ENCODE measurements around the gene PFDN6. TPM values are rescaled to one million over a fixed set of nuclear protein-coding genes. Genes with fewer than 3 reads are reported as not detected.

The PFDN6 gene
- total and polyA plus RNA-seq, 9 of the 15 experiments (the other 6 are each of a cell fraction or from before 2014, with no cell fraction given) = 6.8 to 475 (median 216) TPM

DNA sequence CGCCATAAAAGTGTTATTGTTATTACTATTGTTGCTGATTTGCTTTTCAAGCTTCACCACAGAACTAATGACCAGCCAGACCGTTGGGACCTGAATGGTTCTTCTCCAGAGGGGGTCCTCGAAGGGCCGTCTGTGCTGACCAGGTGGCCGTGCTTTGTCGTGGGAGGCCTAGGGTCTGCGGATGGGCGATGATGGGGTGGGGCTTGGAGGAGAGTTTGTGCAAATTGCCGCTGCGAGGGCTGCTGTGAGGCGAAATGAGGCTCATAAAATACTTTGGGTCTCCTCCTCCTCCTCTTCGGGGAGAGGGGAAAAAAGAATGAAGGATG, 34.2 kb downstream of the PFDN6 start (continued):
- peak; percentile 24 for TF ChIP-seq RBM39 (optimal IDR thresholded peaks at IDR 0.05; ENCODE audit: low read depth, low read length)
- TF ChIP-seq DNMT1 (IDR thresholded peaks at IDR 0.05) = no peak
- TF ChIP-seq ZNF408 (CRISPR knock-in tag; IDR thresholded peaks at IDR 0.05; ENCODE audit: low read depth) = no peak
- TF ChIP-seq, protein P1, sequence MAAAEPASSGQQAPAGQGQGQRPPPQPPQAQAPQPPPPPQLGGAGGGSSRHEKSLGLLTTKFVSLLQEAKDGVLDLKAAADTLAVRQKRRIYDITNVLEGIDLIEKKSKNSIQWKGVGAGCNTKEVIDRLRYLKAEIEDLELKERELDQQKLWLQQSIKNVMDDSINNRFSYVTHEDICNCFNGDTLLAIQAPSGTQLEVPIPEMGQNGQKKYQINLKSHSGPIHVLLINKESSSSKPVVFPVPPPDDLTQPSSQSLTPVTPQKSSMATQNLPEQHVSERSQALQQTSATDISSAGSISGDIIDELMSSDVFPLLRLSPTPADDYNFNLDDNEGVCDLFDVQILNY (CRISPR knock-in tag; IDR thresholded peaks at IDR 0.05) = no peak
- TF ChIP-seq MYNN (IDR thresholded peaks at IDR 0.05) = no peak
- no peak for TF ChIP-seq MYNN (CRISPR knock-in tag; IDR thresholded peaks at IDR 0.05)
- TF ChIP-seq MED1 (CRISPR knock-in tag; IDR thresholded peaks at IDR 0.05; ENCODE audit: borderline replicate concordance) = no peak
- TF ChIP-seq, protein P2, sequence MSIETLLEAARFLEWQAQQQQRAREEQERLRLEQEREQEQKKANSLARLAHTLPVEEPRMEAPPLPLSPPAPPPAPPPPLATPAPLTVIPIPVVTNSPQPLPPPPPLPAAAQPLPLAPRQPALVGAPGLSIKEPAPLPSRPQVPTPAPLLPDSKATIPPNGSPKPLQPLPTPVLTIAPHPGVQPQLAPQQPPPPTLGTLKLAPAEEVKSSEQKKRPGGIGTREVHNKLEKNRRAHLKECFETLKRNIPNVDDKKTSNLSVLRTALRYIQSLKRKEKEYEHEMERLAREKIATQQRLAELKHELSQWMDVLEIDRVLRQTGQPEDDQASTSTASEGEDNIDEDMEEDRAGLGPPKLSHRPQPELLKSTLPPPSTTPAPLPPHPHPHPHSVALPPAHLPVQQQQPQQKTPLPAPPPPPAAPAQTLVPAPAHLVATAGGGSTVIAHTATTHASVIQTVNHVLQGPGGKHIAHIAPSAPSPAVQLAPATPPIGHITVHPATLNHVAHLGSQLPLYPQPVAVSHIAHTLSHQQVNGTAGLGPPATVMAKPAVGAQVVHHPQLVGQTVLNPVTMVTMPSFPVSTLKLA (conservative IDR thresholded peaks at IDR 0.05) = no peak; a peak in 1 of 4 replicates
- TF ChIP-seq BCL6 (CRISPR knock-in tag; IDR thresholded peaks at IDR 0.05) = no peak
- TF ChIP-seq, protein P3, sequence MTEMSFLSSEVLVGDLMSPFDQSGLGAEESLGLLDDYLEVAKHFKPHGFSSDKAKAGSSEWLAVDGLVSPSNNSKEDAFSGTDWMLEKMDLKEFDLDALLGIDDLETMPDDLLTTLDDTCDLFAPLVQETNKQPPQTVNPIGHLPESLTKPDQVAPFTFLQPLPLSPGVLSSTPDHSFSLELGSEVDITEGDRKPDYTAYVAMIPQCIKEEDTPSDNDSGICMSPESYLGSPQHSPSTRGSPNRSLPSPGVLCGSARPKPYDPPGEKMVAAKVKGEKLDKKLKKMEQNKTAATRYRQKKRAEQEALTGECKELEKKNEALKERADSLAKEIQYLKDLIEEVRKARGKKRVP (CRISPR knock-in tag; IDR thresholded peaks at IDR 0.05) = no peak
- TF ChIP-seq, protein P4, sequence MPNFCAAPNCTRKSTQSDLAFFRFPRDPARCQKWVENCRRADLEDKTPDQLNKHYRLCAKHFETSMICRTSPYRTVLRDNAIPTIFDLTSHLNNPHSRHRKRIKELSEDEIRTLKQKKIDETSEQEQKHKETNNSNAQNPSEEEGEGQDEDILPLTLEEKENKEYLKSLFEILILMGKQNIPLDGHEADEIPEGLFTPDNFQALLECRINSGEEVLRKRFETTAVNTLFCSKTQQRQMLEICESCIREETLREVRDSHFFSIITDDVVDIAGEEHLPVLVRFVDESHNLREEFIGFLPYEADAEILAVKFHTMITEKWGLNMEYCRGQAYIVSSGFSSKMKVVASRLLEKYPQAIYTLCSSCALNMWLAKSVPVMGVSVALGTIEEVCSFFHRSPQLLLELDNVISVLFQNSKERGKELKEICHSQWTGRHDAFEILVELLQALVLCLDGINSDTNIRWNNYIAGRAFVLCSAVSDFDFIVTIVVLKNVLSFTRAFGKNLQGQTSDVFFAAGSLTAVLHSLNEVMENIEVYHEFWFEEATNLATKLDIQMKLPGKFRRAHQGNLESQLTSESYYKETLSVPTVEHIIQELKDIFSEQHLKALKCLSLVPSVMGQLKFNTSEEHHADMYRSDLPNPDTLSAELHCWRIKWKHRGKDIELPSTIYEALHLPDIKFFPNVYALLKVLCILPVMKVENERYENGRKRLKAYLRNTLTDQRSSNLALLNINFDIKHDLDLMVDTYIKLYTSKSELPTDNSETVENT (CRISPR knock-in tag; IDR thresholded peaks at IDR 0.05) = no peak
- TF ChIP-seq, protein P5, sequence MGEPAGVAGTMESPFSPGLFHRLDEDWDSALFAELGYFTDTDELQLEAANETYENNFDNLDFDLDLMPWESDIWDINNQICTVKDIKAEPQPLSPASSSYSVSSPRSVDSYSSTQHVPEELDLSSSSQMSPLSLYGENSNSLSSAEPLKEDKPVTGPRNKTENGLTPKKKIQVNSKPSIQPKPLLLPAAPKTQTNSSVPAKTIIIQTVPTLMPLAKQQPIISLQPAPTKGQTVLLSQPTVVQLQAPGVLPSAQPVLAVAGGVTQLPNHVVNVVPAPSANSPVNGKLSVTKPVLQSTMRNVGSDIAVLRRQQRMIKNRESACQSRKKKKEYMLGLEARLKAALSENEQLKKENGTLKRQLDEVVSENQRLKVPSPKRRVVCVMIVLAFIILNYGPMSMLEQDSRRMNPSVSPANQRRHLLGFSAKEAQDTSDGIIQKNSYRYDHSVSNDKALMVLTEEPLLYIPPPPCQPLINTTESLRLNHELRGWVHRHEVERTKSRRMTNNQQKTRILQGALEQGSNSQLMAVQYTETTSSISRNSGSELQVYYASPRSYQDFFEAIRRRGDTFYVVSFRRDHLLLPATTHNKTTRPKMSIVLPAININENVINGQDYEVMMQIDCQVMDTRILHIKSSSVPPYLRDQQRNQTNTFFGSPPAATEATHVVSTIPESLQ (CRISPR knock-in tag; IDR thresholded peaks at IDR 0.05) = no peak
- no peak for TF ChIP-seq GABPA (tag; conservative IDR thresholded peaks at IDR 0.05; ENCODE audit: low read depth)
- no peak for TF ChIP-seq NRF1 (conservative IDR thresholded peaks at IDR 0.05 in 1 of 2, IDR thresholded peaks at IDR 0.05 in 1 of 2)
- no peak for TF ChIP-seq MEF2D (tag; conservative IDR thresholded peaks at IDR 0.05; ENCODE audit: low read depth)
- peak; percentile 66; the same call in 1 of the 2 replicates for TF ChIP-seq ZBTB7A (IDR thresholded peaks at IDR 0.05; ENCODE audit: borderline replicate concordance, control insufficient read depth, low read depth, low read length)
- no peak for TF ChIP-seq GTF2E2 (tag; IDR thresholded peaks at IDR 0.05)
- TF ChIP-seq ZNF146 (CRISPR knock-in tag; IDR thresholded peaks at IDR 0.05; ENCODE audit: unreplicated experiment) = no peak
- TF ChIP-seq PHF21A (IDR thresholded peaks at IDR 0.05; ENCODE audit: borderline replicate concordance, low read depth) = no peak
- TF ChIP-seq SMAD2 (IDR thresholded peaks at IDR 0.05; ENCODE audit: low read depth, low read length) = no peak
- TF ChIP-seq ETV5 (CRISPR knock-in tag; IDR thresholded peaks at IDR 0.05; ENCODE audit: low read depth) = no peak
- no peak for TF ChIP-seq ZNF76 (CRISPR knock-in tag; IDR thresholded peaks at IDR 0.05; ENCODE audit: borderline replicate concordance)

Data from K562 (cell line).